Liver (tissue), 9 donors: ENCODE measurements around the gene ZFP3. TPM values are rescaled to one million over a fixed set of nuclear protein-coding genes. Genes with fewer than 3 reads are reported as not detected.
A peak's percentile ranks its signal among the peaks of the same experiment; 100 is the strongest.
"Not testable (repeated sequence)": the region's sequence is repeated elsewhere in the genome, so short reads cannot be mapped to it uniquely, and the experiment has no call there.

ENCODE experiments used
- DNase-seq: peaks from one replicate; pipeline ENCODE4 v3.0.0-alpha.2; 2017; ENCODE audit warnings: low spot score
- H3K27ac ChIP-seq, 2 donors: one replicate each; pipeline ENCODE4 v1.7.0; 2013; ENCODE audit warnings: inconsistent platforms in 2 of 2, low read length in 2 of 2, control low read depth in 1 of 2, low read depth in 1 of 2, mild to moderate bottlenecking in 1 of 2
- H3K27me3 ChIP-seq, 4 donors: one replicate each; pipeline versions ENCODE4 v1.6.1 to v1.7.0; 2013; ENCODE audit warnings: low read length in 3 of 4, inconsistent platforms in 1 of 4, mild to moderate bottlenecking in 1 of 4, moderate library complexity in 1 of 4; ENCODE audit not compliant: control insufficient read depth in 4 of 4, insufficient read depth in 4 of 4
- H3K36me3 ChIP-seq, 4 donors: one replicate each; pipeline versions ENCODE4 v1.6.1 to v1.7.0; 2013; ENCODE audit warnings: low read length in 3 of 4, mild to moderate bottlenecking in 3 of 4, low read depth in 1 of 4, moderate library complexity in 1 of 4; ENCODE audit not compliant: control insufficient read depth in 4 of 4, insufficient read depth in 3 of 4
- H3K4me1 ChIP-seq, 4 donors: one replicate each; pipeline versions ENCODE4 v1.6.1 to v1.7.0; 2013; ENCODE audit warnings: low read length in 3 of 4, mild to moderate bottlenecking in 3 of 4, moderate library complexity in 1 of 4; ENCODE audit not compliant: control insufficient read depth in 4 of 4, insufficient read depth in 4 of 4
- H3K4me3 ChIP-seq, 3 donors: one replicate each; pipeline versions ENCODE4 v1.6.1 to v1.7.0; 2013; ENCODE audit warnings: low read length in 3 of 3, control low read depth in 1 of 3, low read depth in 1 of 3, mild to moderate bottlenecking in 1 of 3
- H3K9ac ChIP-seq, 2 donors: one replicate each; pipeline ENCODE4 v1.7.0; 2013; ENCODE audit warnings: low read length in 2 of 2, mild to moderate bottlenecking in 2 of 2, moderate library complexity in 2 of 2, control low read depth in 1 of 2, low read depth in 1 of 2
- H3K9me3 ChIP-seq, 4 donors: one replicate each; pipeline versions ENCODE4 v1.6.1 to v1.7.0; 2013; ENCODE audit warnings: low read length in 3 of 4; ENCODE audit not compliant: control insufficient read depth in 4 of 4
- ATF3 ChIP-seq: IDR thresholded peaks from 2 replicates; pipeline ENCODE4 v1.6.1; 2016; ENCODE audit warnings: antibody characterized with exemption
- CTCF ChIP-seq: fragments of 150-350 bp; IDR thresholded peaks from 2 replicates; pipeline ENCODE4 v1.5.1; 2017; ENCODE audit warnings: improper control_type of control experiment, low read depth, low read length; ENCODE audit not compliant: missing input control
- EGR1 ChIP-seq, 2 donors: IDR thresholded peaks; 2 replicates each; pipeline ENCODE4 v1.6.1; 2016 to 2018; ENCODE audit warnings: antibody characterized with exemption in 2 of 2, low read depth in 2 of 2
- FOXA1 ChIP-seq: IDR thresholded peaks from 2 replicates; pipeline ENCODE4 v1.6.1; 2016; ENCODE audit warnings: antibody characterized with exemption
- FOXA2 ChIP-seq: IDR thresholded peaks from 2 replicates; pipeline ENCODE4 v1.6.1; 2016; ENCODE audit warnings: antibody characterized with exemption
- GABPA ChIP-seq, 2 donors: IDR thresholded peaks in 1 of 2; conservative IDR thresholded peaks in 1 of 2; 2 replicates each; pipeline ENCODE4 v1.6.1; 2016; ENCODE audit warnings: antibody characterized with exemption in 2 of 2, mild to moderate bottlenecking in 1 of 2, moderate library complexity in 1 of 2
- HNF4A ChIP-seq, 2 donors: conservative IDR thresholded peaks; 2 replicates each; pipeline ENCODE4 v1.6.1; 2016; ENCODE audit warnings: antibody characterized with exemption in 2 of 2, mild to moderate bottlenecking in 2 of 2
- HNF4G ChIP-seq: IDR thresholded peaks from 2 replicates; pipeline ENCODE4 v1.6.1; 2016; ENCODE audit warnings: antibody characterized with exemption
- JUND ChIP-seq, 2 donors: IDR thresholded peaks; 2 replicates each; pipeline ENCODE4 v1.6.1; 2016; ENCODE audit warnings: antibody characterized with exemption in 2 of 2
- MAX ChIP-seq: IDR thresholded peaks from 2 replicates; pipeline ENCODE4 v1.6.1; 2016; ENCODE audit warnings: antibody characterized with exemption
- NR2F2 ChIP-seq: IDR thresholded peaks from 2 replicates; pipeline ENCODE4 v1.6.1; 2016; ENCODE audit warnings: antibody characterized with exemption
- RXRA ChIP-seq, 2 donors: IDR thresholded peaks; 2 replicates each; pipeline ENCODE4 v1.6.1; 2017 to 2018; ENCODE audit warnings: antibody characterized with exemption in 2 of 2, mild to moderate bottlenecking in 1 of 2
- SP1 ChIP-seq: IDR thresholded peaks from 2 replicates; pipeline ENCODE4 v1.6.1; 2018; ENCODE audit warnings: antibody characterized with exemption, mild to moderate bottlenecking
- TAF1 ChIP-seq: conservative IDR thresholded peaks from 2 replicates; pipeline ENCODE4 v1.6.1; 2016; ENCODE audit warnings: antibody characterized with exemption, mild to moderate bottlenecking
- YY1 ChIP-seq: IDR thresholded peaks from 2 replicates; pipeline ENCODE4 v1.6.1; 2016; ENCODE audit warnings: antibody characterized with exemption, mild to moderate bottlenecking
- ZBTB33 ChIP-seq: IDR thresholded peaks from 2 replicates; pipeline ENCODE4 v1.6.1; 2016; ENCODE audit warnings: antibody characterized with exemption
- WGBS: extraction: QIAGEN DNeasy Blood & Tissue Kit; methylation state at CpG from one replicate; pipeline ENCODE4 v1.1.7; 2013; 5-methylcytosine and 5-hydroxymethylcytosine counted together
- polyA plus RNA-seq, 2 donors: library from polyadenylated mRNA; stranded (reverse) in 1 of 2; unstranded in 1 of 2; fragments of 200-250 nt in 1 of 2; fragments of >200 nt in 1 of 2; fragmentation: Nextera tagmentation in 1 of 2; extraction: Ambion mirVana in 1 of 2; gene quantifications; one replicate each; pipeline versions ENCODE4 v1.2.1 to v1.2.3, GENCODE V29; 2013 to 2015
- total RNA-seq, 2 donors: library from RNA; depleted of rRNA; stranded (reverse); fragments of >200 nt; gene quantifications; one replicate each; pipeline ENCODE4 v1.2.3, GENCODE V29; 2014
- donor health status: healthy.
- donor health status: healthy.
- donor health status: healthy.
- donor health status: healthy.
- donor health status: healthy.

ZFP3 gene
- total and polyA plus RNA-seq, 4 donors, result 0.46 to 1.6 (median 1.1) TPM

GRCh38 chr17:5120036-5120435 is 41.8 kb downstream of the ZFP3 start (continued):
- TF ChIP-seq CTCF, result no peak

GRCh38 chr17:5120436-5121185 is 42.3 kb downstream of the ZFP3 start:
- DNase-seq, H3K27me3 ChIP-seq, H3K9ac ChIP-seq, H3K36me3 ChIP-seq, H3K4me1 ChIP-seq, H3K4me3 ChIP-seq, H3K27ac ChIP-seq: not testable (repeated sequence)
- peaks cover 0 to 11% (median 6%) of the 10 kb centered on the region in 4 donors for H3K9me3 ChIP-seq
- WGBS, result 91% methylated on average over 6 of the region's 6 CpGs

GRCh38 chr17:5121186-5121841 is 43.0 kb downstream of the ZFP3 start:
- peaks cover 0 to 6% (median 4%) of the 10 kb centered on the region in 4 donors for H3K4me1 ChIP-seq
- H3K9me3 ChIP-seq, result peaks cover 0 to 5% (median 4%) of the 10 kb centered on the region in 4 donors
- DNase-seq, result no peak
- no peak overlapping the region for H3K4me3 ChIP-seq
- 93% methylated on average over 16 of the region's 16 CpGs for WGBS
- no peaks in the 10 kb centered on the region for H3K36me3 ChIP-seq
- H3K9ac ChIP-seq, result no peak overlapping the region
- TF ChIP-seq JUND (IDR thresholded peaks at IDR 0.05), result no peak
- TF ChIP-seq HNF4G, result no peak
- peaks cover 0 to 2% (median under 1%) of the 10 kb centered on the region in 4 donors for H3K27me3 ChIP-seq
- no peak overlapping the region for H3K27ac ChIP-seq

GRCh38 chr17:5122056-5122455 is 43.8 kb downstream of the ZFP3 start:
- not testable (repeated sequence) for H3K27ac ChIP-seq, H3K4me3 ChIP-seq, H3K4me1 ChIP-seq, DNase-seq, H3K27me3 ChIP-seq, H3K9me3 ChIP-seq, H3K36me3 ChIP-seq, H3K9ac ChIP-seq
- 73% methylated on average over 7 of the region's 7 CpGs for WGBS

GRCh38 chr17:5122586-5123342 is 44.5 kb downstream of the ZFP3 start:
- H3K27me3 ChIP-seq, result peaks cover 0 to 2% (median 0%) of the 10 kb centered on the region in 4 donors
- no peak overlapping the region for H3K27ac ChIP-seq
- no peak for DNase-seq
- H3K9me3 ChIP-seq, result peaks cover 0 to 3% (median 1%) of the 10 kb centered on the region in 4 donors
- peaks cover 0 to 6% (median 4%) of the 10 kb centered on the region in 4 donors for H3K4me1 ChIP-seq
- WGBS, result 7% methylated on average over 75 of the region's 75 CpGs
- H3K9ac ChIP-seq, result no peak overlapping the region
- peak overlapping the region in 1 of 3 donors; percentile 34 for H3K4me3 ChIP-seq
- no peaks in the 10 kb centered on the region for H3K36me3 ChIP-seq
- TF ChIP-seq HNF4G (no peak), JUND (IDR thresholded peaks at IDR 0.05) (no peak), EGR1 (IDR thresholded peaks at IDR 0.05; ENCODE audit: low read depth in 2 of 2) (no peak), YY1 (no peak), FOXA2 (no peak), ZBTB33 (no peak), RXRA (IDR thresholded peaks at IDR 0.05) (no peak), HNF4A (conservative IDR thresholded peaks at IDR 0.05) (no peak), ATF3 (no peak), TAF1 (no peak), SP1 (no peak), GABPA (IDR thresholded peaks at IDR 0.05 in 1 of 2, conservative IDR thresholded peaks at IDR 0.05 in 1 of 2) (no peak), MAX (no peak), NR2F2 (no peak), FOXA1 (no peak)
